ENCODE data around the gene DNM2. TPM values are rescaled to one million over a fixed set of nuclear protein-coding genes. Genes with fewer than 3 reads are reported as not detected.

The DNM2 gene
- total RNA-seq, 1 donor from 2014 or later = 129 TPM

- Histone ChIP-seq H3K4me2 (ENCODE audit: low read length) (peak overlapping the region; percentile 15), H3K36me3 (ENCODE audit: insufficient read depth, low read length) (no peaks in the 10 kb centered on the region), H4K20me1 (ENCODE audit: insufficient read depth, low read length) (peaks cover 77% of the 10 kb centered on the region), H3K27ac (ENCODE audit: low read depth, low read length) (no peak overlapping the region), H3K4me3 (ENCODE audit: insufficient read depth, low read depth, low read length) (no peak overlapping the region), H2AFZ (ENCODE audit: low read depth, low read length) (no peak overlapping the region), H3K9me3 (ENCODE audit: insufficient read depth, low read depth, low read length) (no peaks in the 10 kb centered on the region), H3K79me2 (ENCODE audit: insufficient read depth, low read length) (peaks cover 92% of the 10 kb centered on the region), H3K27me3 (ENCODE audit: insufficient read depth, low read length) (no peaks in the 10 kb centered on the region), H3K9ac (ENCODE audit: low read length) (no peak overlapping the region), H3K4me1 (ENCODE audit: insufficient read depth, low read length) (peaks cover 3% of the 10 kb centered on the region)
- TF ChIP-seq, protein P1, sequence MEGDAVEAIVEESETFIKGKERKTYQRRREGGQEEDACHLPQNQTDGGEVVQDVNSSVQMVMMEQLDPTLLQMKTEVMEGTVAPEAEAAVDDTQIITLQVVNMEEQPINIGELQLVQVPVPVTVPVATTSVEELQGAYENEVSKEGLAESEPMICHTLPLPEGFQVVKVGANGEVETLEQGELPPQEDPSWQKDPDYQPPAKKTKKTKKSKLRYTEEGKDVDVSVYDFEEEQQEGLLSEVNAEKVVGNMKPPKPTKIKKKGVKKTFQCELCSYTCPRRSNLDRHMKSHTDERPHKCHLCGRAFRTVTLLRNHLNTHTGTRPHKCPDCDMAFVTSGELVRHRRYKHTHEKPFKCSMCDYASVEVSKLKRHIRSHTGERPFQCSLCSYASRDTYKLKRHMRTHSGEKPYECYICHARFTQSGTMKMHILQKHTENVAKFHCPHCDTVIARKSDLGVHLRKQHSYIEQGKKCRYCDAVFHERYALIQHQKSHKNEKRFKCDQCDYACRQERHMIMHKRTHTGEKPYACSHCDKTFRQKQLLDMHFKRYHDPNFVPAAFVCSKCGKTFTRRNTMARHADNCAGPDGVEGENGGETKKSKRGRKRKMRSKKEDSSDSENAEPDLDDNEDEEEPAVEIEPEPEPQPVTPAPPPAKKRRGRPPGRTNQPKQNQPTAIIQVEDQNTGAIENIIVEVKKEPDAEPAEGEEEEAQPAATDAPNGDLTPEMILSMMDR (IDR thresholded peaks at IDR 0.05; ENCODE audit: insufficient read depth, low read depth, low read length) = no peak
- TF ChIP-seq EZH2 (IDR thresholded peaks at IDR 0.05; ENCODE audit: insufficient read depth, low read length) = no peak
- DNase-seq (ENCODE audit: low read depth) (no peak), FAIRE-seq (no peak)
- Mint-ChIP-seq H3K27ac (ENCODE audit: unreplicated experiment) (peak overlapping the region; percentile 20), H3K4me3 (ENCODE audit: unreplicated experiment) (no peak overlapping the region), H3K36me3 (ENCODE audit: low read depth, unreplicated experiment) (peaks cover 2% of the 10 kb centered on the region), H3K9me3 (ENCODE audit: unreplicated experiment) (no peaks in the 10 kb centered on the region), H3K27me3 (ENCODE audit: low read depth, unreplicated experiment) (no peaks in the 10 kb centered on the region), H3K4me1 (ENCODE audit: low read depth, unreplicated experiment) (peaks cover 35% of the 10 kb centered on the region)
Observed at GRCh38 chr19:10878253-10878652, 160.4 kb downstream of the DNM2 start.

Small RNA genes within 50 kb of the gene (microRNA-seq; reads per million reads assigned to microRNA genes)
- gene MIR199A1 (not detected), gene MIR4748 (1.1 reads per million), gene MIR638 (not detected), gene MIR6793 (0.82 reads per million)

Other genes with a start within 250 kb of the DNM2 start
- gene KEAP1, start 214.7 kb upstream of the DNM2 start, total RNA-seq = 43.6 and 49.4 TPM in 2 replicates
- gene S1PR5, start 200.6 kb upstream of the DNM2 start, total RNA-seq = 1.00 and 1.1 TPM in 2 replicates
- 23.5 and 24.8 TPM in 2 replicates for gene ATG4D, start 174.2 kb upstream of the DNM2 start, total RNA-seq
- gene KRI1, start 152.1 kb upstream of the DNM2 start, total RNA-seq = 14.1 and 15.9 TPM in 2 replicates
- gene CDKN2D, start 149.1 kb upstream of the DNM2 start, total RNA-seq = 5.4 and 6.1 TPM in 2 replicates
- gene AP1M2, start 130.8 kb upstream of the DNM2 start, total RNA-seq = 1.7 and 4.5 TPM in 2 replicates
- 91.6 and 94.5 TPM in 2 replicates for gene SLC44A2, start 92.5 kb upstream of the DNM2 start, total RNA-seq
- gene ILF3, start 63.7 kb upstream of the DNM2 start, total RNA-seq = 228 and 244 TPM in 2 replicates
- 27.3 and 27.5 TPM in 2 replicates for gene QTRT1, start 16.6 kb upstream of the DNM2 start, total RNA-seq
- 27.0 and 29.7 TPM in 2 replicates for gene TMED1, start 118.1 kb downstream of the DNM2 start, total RNA-seq
- 0.23 and 0.58 TPM in 2 replicates for gene C19orf38, start 130.3 kb downstream of the DNM2 start, total RNA-seq
- gene CARM1, start 153.5 kb downstream of the DNM2 start, total RNA-seq = 62.6 and 62.7 TPM in 2 replicates
- gene YIPF2, start 210.6 kb downstream of the DNM2 start, total RNA-seq = 69.5 and 76.7 TPM in 2 replicates
- gene TIMM29, start 210.7 kb downstream of the DNM2 start, total RNA-seq = 28.9 and 31.7 TPM in 2 replicates
- 137 and 159 TPM in 2 replicates for gene SMARCA4, start 243.0 kb downstream of the DNM2 start, total RNA-seq

Data from astrocyte (in vitro differentiated cells and primary cell).